ENCODE measurements around the gene GMPPA.
A peak's percentile ranks its signal among the peaks of the same experiment; 100 is the strongest.

GMPPA gene

DNA sequence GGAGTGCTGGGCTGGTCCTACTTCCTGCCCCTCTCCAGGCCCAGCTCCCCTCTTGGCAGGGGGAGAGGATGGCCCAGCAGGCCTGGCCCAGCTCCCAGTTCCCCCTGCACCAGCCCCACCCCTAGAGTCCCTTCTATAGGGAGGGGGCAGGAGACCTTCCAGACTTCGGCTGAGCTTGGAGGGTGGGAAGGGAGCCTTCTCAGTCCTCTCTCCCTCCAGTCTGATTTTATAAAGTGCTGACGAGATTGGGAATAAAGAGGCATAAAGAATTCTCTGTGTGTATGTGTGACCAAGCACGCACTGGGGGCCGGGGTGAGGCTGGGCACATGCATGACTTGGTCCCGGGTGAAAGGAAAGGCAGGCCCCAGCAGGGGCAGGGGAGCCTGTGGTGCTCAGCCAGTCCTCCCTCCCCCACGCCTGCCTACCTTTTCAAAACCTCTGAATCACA, 39.8 kb downstream of the GMPPA start:
- DNase-seq (ENCODE audit: low read depth in 1 of 2, low spot score in 1 of 2): no peak

DNA sequence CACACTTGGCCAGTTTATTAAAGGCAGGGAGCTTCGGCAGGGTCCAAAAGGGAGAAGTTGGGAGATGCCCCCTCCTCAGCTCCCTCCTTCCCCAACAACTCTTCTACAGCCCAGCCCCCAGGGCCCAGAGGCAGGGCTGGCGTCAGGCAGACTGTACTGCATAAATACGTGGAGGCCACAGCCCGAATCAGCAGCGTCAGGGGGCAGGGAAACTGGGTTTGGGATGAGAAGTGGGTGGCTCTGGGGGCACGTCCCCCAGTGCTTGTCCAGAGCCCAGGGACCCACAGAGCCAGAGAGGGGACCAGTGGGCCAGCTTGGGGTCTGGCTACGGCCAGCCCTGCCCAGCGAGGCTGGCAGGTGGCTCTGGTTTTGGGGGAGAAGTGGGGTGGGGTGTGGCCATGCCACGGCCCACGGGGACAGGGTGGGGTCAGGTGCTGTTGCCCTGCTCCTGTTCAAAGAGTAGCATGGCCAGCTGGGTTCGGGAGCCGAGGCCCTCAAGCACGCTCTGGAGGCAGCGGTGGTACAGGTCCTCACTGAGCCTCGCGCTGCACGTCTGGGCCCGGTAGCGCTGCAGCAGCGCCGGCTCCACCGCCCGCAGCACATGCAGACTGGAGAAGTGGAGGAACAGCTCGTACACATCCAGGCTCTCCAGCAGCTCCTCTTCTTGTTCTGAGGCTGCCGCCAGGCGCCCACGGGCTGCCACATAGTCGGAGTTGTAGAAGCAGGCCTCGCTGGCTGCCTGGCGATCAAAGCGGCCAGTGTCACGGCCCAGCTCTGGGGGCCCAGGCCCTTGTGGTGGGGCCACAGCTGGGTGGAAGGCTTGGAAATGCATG, 40.5 kb downstream of the GMPPA start:
- no peak for DNase-seq (ENCODE audit: low read depth in 1 of 2, low spot score in 1 of 2)

- DNase-seq (ENCODE audit: low read depth in 1 of 2, low spot score in 1 of 2): no peak
These were observed 41.4 kb downstream of the GMPPA start for GRCh38 chr2:219539926-219540678.

DNA sequence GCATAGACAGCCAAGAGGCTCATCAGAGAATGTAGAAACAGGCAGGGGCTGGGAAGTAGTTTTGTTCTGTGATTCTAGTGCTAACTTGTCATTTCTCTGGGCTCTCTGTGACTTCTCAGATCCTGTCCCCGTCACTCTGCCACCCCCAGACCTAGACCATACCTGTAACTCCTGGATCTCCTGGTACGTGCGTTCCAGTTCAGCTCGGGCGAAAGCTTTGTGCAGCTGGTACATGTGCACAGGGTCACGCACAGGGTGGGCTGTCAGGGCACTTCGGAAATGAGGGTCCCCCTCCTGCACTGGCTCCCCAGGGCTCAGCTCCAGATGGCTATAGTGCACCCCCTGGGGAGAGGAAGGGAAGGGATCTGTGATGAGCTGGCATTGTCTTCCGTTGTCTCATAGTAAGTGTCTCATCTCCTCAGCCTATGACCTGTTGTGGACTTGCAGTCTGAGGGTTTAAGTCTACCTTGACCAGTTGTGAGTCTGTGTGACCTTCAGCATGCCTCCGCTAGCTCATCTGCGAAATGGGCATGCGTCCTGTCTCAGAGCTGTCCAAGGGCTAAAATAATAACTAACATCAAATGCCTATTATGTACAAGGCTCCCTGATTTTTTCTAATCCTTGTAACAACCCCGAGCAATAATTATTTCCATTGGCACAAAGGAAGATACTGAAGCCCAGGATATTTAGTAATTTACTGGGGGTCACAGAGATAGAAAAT, 42.3 kb downstream of the GMPPA start:
- no peak for DNase-seq (ENCODE audit: low read depth in 1 of 2, low spot score in 1 of 2)

DNA sequence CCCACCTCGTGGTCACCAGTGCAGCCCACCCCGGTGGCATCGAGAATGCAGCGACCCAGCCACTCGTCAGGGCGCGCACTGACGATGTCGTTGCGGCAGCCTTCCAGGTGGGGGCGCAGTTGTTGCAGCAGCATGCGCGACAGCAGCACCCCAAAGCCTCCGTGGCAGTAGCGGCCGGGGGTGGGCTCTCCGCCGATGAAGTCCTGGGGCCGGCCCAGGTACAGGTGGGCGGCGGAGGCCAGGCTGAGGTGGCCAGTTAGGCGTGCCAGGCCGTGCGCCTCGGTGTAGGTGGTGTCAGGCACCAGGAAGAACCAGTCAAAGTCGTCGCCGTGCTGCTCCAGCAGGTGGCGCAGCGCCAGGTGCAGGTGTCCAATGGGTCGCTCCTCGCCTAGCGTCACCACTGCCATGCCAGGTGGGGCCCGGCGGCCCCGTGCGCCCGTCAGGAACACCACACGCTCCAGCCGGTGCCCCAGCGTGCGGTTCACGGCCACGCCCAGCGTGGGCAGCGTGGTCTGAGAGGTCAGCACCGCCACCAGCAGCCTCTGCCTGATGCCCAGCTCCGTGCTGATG, 43.0 kb downstream of the GMPPA start:
- peak; percentile 77 to 80 for DNase-seq (ENCODE audit: low read depth in 1 of 2, low spot score in 1 of 2)

DNA sequence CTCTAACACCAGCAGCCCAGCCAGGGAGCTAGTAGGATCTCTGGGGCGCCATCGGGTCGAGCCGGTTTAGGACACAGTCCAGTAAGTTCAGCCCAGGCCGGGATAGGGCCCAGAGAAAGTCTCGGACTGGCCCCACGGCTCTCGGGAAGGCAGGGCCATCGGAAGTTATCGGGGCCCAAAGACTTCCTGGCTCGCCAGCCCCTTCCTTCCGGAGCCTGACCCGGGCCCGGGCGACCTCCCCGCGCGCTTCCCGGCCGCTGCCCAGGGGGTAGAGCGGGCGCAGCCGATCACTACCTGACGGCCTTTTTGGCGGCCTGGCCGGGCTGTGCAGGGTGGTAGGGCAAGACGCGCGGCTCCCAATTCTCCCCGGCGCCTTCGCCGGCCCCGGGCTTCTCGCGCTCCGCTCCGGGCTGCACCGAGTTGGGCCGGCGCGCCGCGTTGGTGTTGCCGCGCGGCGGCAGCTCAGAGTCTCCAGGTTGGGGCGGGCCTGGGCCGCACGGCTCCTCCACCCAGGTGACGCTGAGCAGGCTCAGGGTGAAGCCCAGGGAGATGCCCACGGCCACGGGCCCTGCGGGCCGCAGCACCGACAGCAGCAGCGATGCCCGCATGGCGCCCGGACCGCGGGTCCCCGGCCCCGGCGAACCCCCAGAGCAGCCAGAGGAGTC, 44.4 kb downstream of the GMPPA start:
- DNase-seq (ENCODE audit: low read depth in 1 of 2, low spot score in 1 of 2): no peak

DNA sequence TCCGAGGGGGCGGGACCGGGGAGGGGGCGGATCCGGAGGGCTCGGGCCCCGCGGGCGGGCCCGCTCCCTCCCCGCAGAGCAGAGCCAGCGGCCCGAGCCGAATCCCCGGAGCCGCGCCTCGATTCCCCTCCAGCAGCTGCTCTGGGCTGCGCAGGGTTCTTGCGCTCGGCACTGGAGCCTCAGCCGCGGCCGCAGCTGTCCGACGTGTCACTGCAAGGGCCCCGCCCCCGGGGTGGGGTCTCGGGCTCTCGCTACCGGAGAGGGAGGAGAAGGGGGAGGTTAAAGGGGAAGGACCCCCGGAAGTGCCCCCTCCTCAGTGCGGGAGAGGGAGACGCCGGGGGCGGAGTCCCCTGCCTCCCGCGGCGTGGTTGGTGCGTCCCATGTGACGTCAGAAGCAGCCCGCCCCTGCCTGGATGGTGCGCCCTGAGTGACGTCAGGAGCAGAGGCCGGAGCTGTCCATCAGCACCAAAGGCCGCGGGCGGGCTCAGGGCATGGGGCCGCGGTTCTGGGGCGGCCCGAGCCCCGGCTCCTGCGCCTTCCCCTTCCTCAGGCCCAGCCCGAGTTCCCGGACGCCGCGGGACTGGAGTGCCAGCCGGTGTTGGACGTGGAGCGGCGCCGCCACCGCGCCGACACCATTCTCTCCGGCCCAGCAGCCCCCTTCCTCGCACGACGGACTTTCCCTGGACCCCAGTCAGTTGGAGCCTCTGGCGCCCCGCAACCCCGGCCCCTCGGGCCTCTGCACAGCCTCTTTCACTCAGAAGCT, 45.1 kb downstream of the GMPPA start, which contains the start of the genes CHPF and TMEM198:
Gene CHPF, minus strand, starts transcription at position 214 of the 763 bp plus-strand sequence. CDS start 271 bp downstream, outside the sequence.
Gene TMEM198, plus strand, starts transcription at position 433 of the 763 bp plus-strand sequence. CDS start 700 bp downstream, outside the sequence.
- peak; percentile 84 to 93 for DNase-seq (ENCODE audit: low read depth in 1 of 2, low spot score in 1 of 2)

DNA sequence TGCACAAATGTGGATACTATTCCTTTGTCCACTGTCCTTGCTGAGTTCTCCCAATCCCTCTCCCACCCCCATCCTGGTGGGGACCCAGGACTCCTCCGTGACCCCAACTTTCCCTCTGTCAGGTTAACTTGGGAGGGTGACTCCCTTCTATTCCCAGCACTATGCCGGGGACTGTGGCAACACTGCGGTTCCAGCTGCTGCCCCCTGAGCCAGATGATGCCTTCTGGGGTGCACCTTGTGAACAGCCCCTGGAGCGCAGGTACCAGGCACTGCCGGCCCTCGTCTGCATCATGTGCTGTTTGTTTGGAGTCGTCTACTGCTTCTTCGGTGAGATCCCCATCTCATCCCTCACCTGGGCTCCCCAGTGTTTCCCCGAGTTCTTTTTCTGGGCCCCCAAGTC, 45.9 kb downstream of the GMPPA start:
- DNase-seq (ENCODE audit: low read depth in 1 of 2, low spot score in 1 of 2): no peak

DNA sequence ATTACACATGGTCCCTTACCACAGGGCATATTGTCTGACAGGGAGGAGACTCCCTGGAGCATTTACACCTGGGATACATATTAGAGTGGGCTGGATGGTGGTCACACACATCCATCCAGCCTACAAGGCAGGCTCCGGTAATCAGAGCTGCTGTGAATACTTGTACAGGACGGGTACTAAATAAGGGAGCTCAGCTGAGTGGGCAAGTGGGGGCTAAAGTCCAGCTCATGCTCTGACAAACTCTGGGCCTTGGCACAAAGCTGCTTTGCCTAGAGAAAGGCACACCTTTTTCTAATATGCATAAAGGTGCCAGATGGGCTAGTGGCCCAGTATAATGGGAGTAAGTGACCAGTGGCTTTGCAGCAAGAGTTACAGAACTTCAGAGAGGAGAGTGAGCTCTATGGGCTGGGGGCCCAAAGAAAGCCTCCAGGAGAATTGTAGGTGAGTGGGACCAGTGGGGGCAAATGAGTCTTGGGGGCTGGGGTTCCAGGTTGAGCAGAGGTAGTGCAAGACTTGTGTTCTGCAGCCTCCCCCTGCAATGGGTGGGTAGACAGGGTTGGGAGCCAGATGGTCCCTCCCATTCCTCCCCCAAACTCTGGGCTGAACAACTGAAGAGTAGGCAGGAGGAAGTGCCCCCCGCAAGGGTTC, 46.7 kb downstream of the GMPPA start:
- DNase-seq (ENCODE audit: low read depth in 1 of 2, low spot score in 1 of 2): no peak

GRCh38 chr2:219545943-219546352, 47.3 kb downstream of the GMPPA start:
- no peak for DNase-seq (ENCODE audit: low read depth in 1 of 2, low spot score in 1 of 2)

DNA sequence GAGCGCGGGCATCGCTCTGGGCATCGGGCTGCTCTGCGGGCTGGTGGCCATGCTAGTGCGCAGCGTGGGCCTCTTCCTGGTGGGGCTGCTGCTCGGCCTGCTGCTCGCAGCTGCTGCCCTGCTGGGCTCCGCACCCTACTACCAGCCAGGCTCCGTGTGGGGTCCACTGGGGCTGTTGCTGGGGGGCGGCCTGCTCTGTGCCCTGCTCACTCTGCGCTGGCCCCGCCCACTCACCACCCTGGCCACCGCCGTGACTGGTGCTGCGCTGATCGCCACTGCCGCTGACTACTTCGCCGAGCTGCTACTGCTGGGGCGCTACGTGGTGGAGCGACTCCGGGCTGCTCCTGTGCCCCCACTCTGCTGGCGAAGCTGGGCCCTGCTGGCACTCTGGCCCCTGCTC, 48.9 kb downstream of the GMPPA start:
- no peak for DNase-seq (ENCODE audit: low read depth in 1 of 2, low spot score in 1 of 2)

GRCh38 chr2:219548990-219549389, 50.3 kb downstream of the GMPPA start:
- no peak for DNase-seq (ENCODE audit: low read depth in 1 of 2, low spot score in 1 of 2)

GRCh38 chr2:219549619-219550018, 50.9 kb downstream of the GMPPA start:
- DNase-seq (ENCODE audit: low read depth in 1 of 2, low spot score in 1 of 2): no peak

DNA sequence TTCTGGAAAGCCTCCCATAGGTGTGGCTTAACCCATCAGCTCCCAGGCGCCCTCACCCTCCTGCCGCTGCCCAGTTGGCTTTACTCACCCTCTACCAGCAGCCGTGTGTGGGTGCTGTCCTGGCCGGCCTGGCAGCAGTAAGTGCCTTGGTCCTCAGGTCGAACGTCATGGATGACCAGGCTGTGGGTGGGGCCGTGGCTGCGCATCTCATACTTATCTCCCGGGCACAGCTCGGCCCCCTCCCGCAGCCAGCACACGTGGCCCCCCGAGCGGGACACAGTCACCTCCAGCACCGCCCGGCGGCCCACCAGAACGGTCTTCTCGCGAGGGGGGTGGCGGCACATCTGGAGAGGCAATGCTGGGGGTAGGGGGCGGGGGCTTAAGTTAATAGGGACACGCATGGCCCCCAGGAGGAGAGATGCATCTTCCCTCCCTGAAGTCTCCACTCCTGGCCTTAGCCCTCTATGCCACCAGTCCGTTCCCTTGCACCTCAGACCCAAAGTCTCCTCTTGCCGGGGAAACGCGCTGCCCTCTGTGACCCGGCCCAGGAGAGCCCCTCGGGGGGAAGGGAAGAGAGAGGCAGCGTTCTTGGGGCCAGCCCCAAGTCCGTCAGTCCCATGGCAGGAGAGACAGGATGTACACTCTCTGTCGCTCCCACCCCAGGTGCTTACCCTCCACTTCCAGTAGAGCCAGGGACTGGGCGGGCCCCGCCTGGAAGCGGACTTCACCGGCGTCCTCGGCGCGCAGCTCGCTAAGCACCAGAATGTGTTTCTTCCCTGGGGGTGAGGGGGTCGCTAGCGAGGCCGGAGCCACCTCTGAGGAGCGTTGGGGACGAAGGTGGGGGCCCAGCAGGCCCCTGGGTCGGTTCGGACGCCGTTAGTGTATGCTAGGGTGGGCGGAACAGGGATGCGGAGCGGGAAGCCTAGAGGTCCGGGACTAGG, 53.0 kb downstream of the GMPPA start:
- no peak for DNase-seq (ENCODE audit: low read depth in 1 of 2, low spot score in 1 of 2)

- DNase-seq (ENCODE audit: low read depth in 1 of 2, low spot score in 1 of 2): peak; percentile 60 to 70
These were observed 53.9 kb downstream of the GMPPA start for GRCh38 chr2:219552382-219553167.

DNA sequence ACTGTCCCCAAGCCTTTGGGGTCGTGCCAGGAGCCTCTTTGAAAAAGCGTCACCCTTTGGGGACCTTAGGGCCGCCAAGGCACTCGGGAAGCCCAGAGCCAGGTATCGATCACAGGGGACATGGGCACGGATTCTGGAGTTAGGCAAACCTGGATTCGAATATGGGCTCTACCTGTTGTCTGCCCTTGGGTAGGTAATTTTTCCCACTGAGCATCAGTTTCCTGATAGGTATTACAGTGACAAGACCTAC, 54.4 kb downstream of the GMPPA start:
- DNase-seq (ENCODE audit: low read depth in 1 of 2, low spot score in 1 of 2): no peak

DNA sequence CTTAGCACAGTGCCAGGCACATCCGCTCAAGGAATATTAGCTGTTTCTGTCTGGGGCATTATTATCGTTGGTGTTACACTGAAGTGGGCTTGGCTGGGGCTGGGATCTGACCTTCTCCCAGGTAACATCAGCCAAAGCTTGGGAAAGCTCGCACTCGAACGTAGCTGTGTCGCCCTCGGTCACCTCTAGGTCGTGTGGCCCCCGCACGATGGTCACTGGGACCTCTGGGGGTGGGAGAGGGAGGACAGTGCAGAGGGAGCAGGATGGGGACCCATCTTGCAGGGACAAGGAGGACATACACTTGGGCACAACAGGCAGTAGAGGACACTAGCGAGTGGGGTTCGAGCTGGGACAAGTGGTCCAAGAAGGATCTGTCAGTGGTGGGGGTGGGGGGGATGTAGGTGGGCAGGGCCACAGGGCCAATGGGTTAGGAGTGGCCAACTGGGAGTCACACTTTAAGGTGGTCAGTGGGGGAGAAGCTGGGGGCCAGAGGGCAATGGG, 54.8 kb downstream of the GMPPA start:
- no peak for DNase-seq (ENCODE audit: low read depth in 1 of 2, low spot score in 1 of 2)

- DNase-seq (ENCODE audit: low read depth in 1 of 2, low spot score in 1 of 2): no peak
These were observed 55.7 kb downstream of the GMPPA start for GRCh38 chr2:219554350-219554749.
